Osteocyte (in vitro differentiated cells): Measurements from ENCODE around the gene SNAPC4. TPM values are rescaled to one million over a fixed set of nuclear protein-coding genes. Genes with fewer than 3 reads are reported as not detected.

Experiments
- DNase-seq: peaks from one replicate; pipeline ENCODE4 v3.0.0; 2021; ENCODE audit warnings: mixed read lengths; ENCODE audit not compliant: unreplicated experiment; ENCODE audit errors: extremely low spot score
- H3K27ac Mint-ChIP-seq: one replicate; pipeline ENCODE4 v1.8.0; 2021; ENCODE audit warnings: mild to moderate bottlenecking, mixed read lengths; ENCODE audit not compliant: unreplicated experiment
- H3K27me3 Mint-ChIP-seq: one replicate; pipeline ENCODE4 v1.8.0; 2021; ENCODE audit warnings: mixed read lengths; ENCODE audit not compliant: unreplicated experiment
- H3K36me3 Mint-ChIP-seq: one replicate; pipeline ENCODE4 v1.8.0; 2021; ENCODE audit warnings: mixed read lengths; ENCODE audit not compliant: unreplicated experiment
- H3K4me1 Mint-ChIP-seq: one replicate; pipeline ENCODE4 v1.8.0; 2021; ENCODE audit warnings: mixed read lengths; ENCODE audit not compliant: unreplicated experiment
- H3K4me3 Mint-ChIP-seq: one replicate; pipeline ENCODE4 v1.8.0; 2021; ENCODE audit warnings: mild to moderate bottlenecking, moderate library complexity, mixed read lengths; ENCODE audit not compliant: unreplicated experiment
- H3K9me3 Mint-ChIP-seq: one replicate; pipeline ENCODE4 v1.8.0; 2021; ENCODE audit warnings: mixed read lengths; ENCODE audit not compliant: unreplicated experiment
- CTCF ChIP-seq: fragments of 200-600 bp; sonication (generic); IDR thresholded peaks from 2 replicates; pipeline ENCODE4 v1.5.0; 2021; ENCODE audit warnings: antibody characterized with exemption, mild to moderate bottlenecking, moderate library complexity
- total RNA-seq: library from RNA; stranded (reverse); gene quantifications from 2 replicates; pipeline ENCODE4 v1.2.1, GENCODE V29; 2021

Gene SNAPC4
- total RNA-seq, 1 donor from 2014 or later, result 9.9 TPM

GRCh38 chr9:136393531-136393930, 6.4 kb downstream of the SNAPC4 start:
- H3K4me1 Mint-ChIP-seq, result peaks cover 4% of the 10 kb centered on the region
- no peak overlapping the region for H3K27ac Mint-ChIP-seq
- H3K36me3 Mint-ChIP-seq, result peaks cover 19% of the 10 kb centered on the region
- H3K9me3 Mint-ChIP-seq, result no peaks in the 10 kb centered on the region
- no peak for DNase-seq
- no peak for TF ChIP-seq CTCF
- H3K27me3 Mint-ChIP-seq, result no peaks in the 10 kb centered on the region
- no peak overlapping the region for H3K4me3 Mint-ChIP-seq

- no peak for DNase-seq
- H3K9me3 Mint-ChIP-seq, result no peaks in the 10 kb centered on the region
- H3K36me3 Mint-ChIP-seq, result peaks cover 23% of the 10 kb centered on the region
- no peaks in the 10 kb centered on the region for H3K4me1 Mint-ChIP-seq
- no peaks in the 10 kb centered on the region for H3K27me3 Mint-ChIP-seq
- no peak for TF ChIP-seq CTCF
- H3K27ac Mint-ChIP-seq, result no peak overlapping the region
- no peak overlapping the region for H3K4me3 Mint-ChIP-seq
Measured at GRCh38 chr9:136392538-136393449, 7.2 kb downstream of the SNAPC4 start.

GRCh38 chr9:136391737-136392537, 8.0 kb downstream of the SNAPC4 start:
- TF ChIP-seq CTCF, result no peak
- DNase-seq, result no peak
- no peak overlapping the region for H3K27ac Mint-ChIP-seq
- no peaks in the 10 kb centered on the region for H3K9me3 Mint-ChIP-seq
- H3K4me1 Mint-ChIP-seq, result no peaks in the 10 kb centered on the region
- H3K27me3 Mint-ChIP-seq, result no peaks in the 10 kb centered on the region
- H3K36me3 Mint-ChIP-seq, result peaks cover 23% of the 10 kb centered on the region
- H3K4me3 Mint-ChIP-seq, result no peak overlapping the region

GRCh38 chr9:136389396-136389795, 10.6 kb downstream of the SNAPC4 start:
- Mint-ChIP-seq H3K27me3 (no peaks in the 10 kb centered on the region), H3K9me3 (no peaks in the 10 kb centered on the region), H3K27ac (no peak overlapping the region), H3K36me3 (peaks cover 32% of the 10 kb centered on the region), H3K4me3 (no peak overlapping the region), H3K4me1 (no peaks in the 10 kb centered on the region)
- no peak for DNase-seq
- TF ChIP-seq CTCF, result no peak

GRCh38 chr9:136387217-136387616, 12.8 kb downstream of the SNAPC4 start:
- Mint-ChIP-seq H3K4me1 (no peaks in the 10 kb centered on the region), H3K27me3 (no peaks in the 10 kb centered on the region)
- TF ChIP-seq CTCF, result no peak

More at GRCh38 chr9:136387217-136387616, 12.8 kb downstream of the SNAPC4 start:
- no peak for DNase-seq
- Mint-ChIP-seq H3K9me3 (no peaks in the 10 kb centered on the region), H3K4me3 (no peak overlapping the region), H3K27ac (no peak overlapping the region), H3K36me3 (peaks cover 35% of the 10 kb centered on the region)
